ENCODE measurements around the gene SP3.

SP3 gene

GRCh38 chr2:173997753-173998152 is 32.6 kb upstream of the SP3 start:
- TF ChIP-seq, protein P1, sequence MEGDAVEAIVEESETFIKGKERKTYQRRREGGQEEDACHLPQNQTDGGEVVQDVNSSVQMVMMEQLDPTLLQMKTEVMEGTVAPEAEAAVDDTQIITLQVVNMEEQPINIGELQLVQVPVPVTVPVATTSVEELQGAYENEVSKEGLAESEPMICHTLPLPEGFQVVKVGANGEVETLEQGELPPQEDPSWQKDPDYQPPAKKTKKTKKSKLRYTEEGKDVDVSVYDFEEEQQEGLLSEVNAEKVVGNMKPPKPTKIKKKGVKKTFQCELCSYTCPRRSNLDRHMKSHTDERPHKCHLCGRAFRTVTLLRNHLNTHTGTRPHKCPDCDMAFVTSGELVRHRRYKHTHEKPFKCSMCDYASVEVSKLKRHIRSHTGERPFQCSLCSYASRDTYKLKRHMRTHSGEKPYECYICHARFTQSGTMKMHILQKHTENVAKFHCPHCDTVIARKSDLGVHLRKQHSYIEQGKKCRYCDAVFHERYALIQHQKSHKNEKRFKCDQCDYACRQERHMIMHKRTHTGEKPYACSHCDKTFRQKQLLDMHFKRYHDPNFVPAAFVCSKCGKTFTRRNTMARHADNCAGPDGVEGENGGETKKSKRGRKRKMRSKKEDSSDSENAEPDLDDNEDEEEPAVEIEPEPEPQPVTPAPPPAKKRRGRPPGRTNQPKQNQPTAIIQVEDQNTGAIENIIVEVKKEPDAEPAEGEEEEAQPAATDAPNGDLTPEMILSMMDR (IDR thresholded peaks at IDR 0.05; ENCODE audit: control extremely low read depth, extremely low read depth, low read depth, missing control alignments) = no peak
- POLR2A ChIA-PET = no interaction called here
- CTCF ChIA-PET = interaction anchor here (0.9 to 1.5 kb wide), 3 partner anchors 8 to 43 kb away, joined by 3 to 4 read pairs (median 4); no protein-coding TSS in a partner anchor
- no peak for DNase-seq (ENCODE audit: extremely low spot score)

GRCh38 chr2:173997269-173997668 is 32.1 kb upstream of the SP3 start:
- peak; percentile 63 for DNase-seq (ENCODE audit: extremely low spot score)
- TF ChIP-seq, protein P1 (IDR thresholded peaks at IDR 0.05; ENCODE audit: control extremely low read depth, extremely low read depth, low read depth, missing control alignments) = no peak
- ChIA-PET CTCF (interaction anchor here (0.9 to 1.1 kb wide), 4 partner anchors 14 to 43 kb away, joined by 3 to 4 read pairs (median 3); no protein-coding TSS in a partner anchor), POLR2A (no interaction called here)

GRCh38 chr2:173996766-173997165 is 31.6 kb upstream of the SP3 start:
- DNase-seq (ENCODE audit: extremely low spot score) = no peak
- ChIA-PET POLR2A (no interaction called here), CTCF (interaction anchor here (1.0 to 1.7 kb wide), 6 partner anchors 14 to 594 kb away, joined by 3 to 4 read pairs (median 4); no protein-coding TSS in a partner anchor)
- TF ChIP-seq, protein P1 (IDR thresholded peaks at IDR 0.05; ENCODE audit: control extremely low read depth, extremely low read depth, low read depth, missing control alignments) = no peak

- POLR2A ChIA-PET = no interaction called here
- no peak for DNase-seq (ENCODE audit: extremely low spot score)
- CTCF ChIA-PET = no interaction called here
- TF ChIP-seq, protein P1 (IDR thresholded peaks at IDR 0.05; ENCODE audit: control extremely low read depth, extremely low read depth, low read depth, missing control alignments) = no peak
Observed at GRCh38 chr2:173993459-173993858, 28.3 kb upstream of the SP3 start.

DNA sequence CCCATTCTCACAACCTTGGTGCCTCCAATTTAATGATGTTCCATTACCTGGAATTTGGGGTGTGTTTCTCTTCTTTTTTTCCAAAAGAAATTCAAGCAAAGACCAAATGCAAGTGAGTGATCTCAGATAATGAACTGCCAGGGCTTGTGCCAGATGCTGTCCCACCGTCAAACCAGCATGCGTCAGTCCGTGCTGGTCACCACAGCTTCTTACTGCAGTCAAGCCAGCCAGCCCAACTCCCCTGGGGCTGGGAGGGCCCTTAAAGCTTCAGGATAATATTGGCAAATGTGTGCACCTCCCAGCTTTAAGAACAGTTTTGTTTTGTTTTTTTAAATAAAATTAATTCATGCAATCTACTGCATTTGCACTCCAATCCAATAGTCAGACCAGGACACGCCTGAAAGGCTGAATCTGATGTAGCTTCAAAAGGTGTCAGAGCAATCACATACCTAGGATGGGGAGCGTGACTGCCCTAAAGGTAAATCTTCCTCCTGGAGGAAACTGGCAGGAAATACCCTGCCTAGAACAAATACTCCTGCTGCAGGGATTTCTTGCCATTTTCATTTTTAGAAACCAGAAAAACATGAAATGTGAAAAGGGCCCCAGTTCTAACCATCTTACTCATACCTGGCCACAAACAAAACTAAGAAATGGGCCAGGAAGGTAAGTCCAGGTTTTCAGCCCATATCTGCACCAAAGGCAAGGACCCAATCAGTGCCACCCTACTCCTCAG is 26.8 kb upstream of the SP3 start:
- no peak for DNase-seq (ENCODE audit: extremely low spot score)
- ChIA-PET CTCF (interaction anchor here (1.3 to 1.6 kb wide), 2 partner anchors 32 to 39 kb away, joined by 3 to 4 read pairs; no protein-coding TSS in a partner anchor), POLR2A (interaction anchor here (0.5 kb wide), 1 partner anchor 405 kb away, joined by 3 read pairs; no protein-coding TSS in a partner anchor)
- TF ChIP-seq, protein P1 (IDR thresholded peaks at IDR 0.05; ENCODE audit: control extremely low read depth, extremely low read depth, low read depth, missing control alignments) = no peak

GRCh38 chr2:173990970-173991819 is 26.0 kb upstream of the SP3 start:
- CTCF ChIA-PET = interaction anchor here (1.3 to 1.6 kb wide), 2 partner anchors 33 to 40 kb away, joined by 3 to 4 read pairs; no protein-coding TSS in a partner anchor
- POLR2A ChIA-PET = interaction anchor here (0.5 kb wide), 1 partner anchor 406 kb away, joined by 3 read pairs; no protein-coding TSS in a partner anchor

More at GRCh38 chr2:173990970-173991819, 26.0 kb upstream of the SP3 start:
- TF ChIP-seq, protein P1 (IDR thresholded peaks at IDR 0.05; ENCODE audit: control extremely low read depth, extremely low read depth, low read depth, missing control alignments) = no peak
- peak; percentile 43 for DNase-seq (ENCODE audit: extremely low spot score)
